Measurements from ENCODE around the gene NINL.

Gene NINL

DNA sequence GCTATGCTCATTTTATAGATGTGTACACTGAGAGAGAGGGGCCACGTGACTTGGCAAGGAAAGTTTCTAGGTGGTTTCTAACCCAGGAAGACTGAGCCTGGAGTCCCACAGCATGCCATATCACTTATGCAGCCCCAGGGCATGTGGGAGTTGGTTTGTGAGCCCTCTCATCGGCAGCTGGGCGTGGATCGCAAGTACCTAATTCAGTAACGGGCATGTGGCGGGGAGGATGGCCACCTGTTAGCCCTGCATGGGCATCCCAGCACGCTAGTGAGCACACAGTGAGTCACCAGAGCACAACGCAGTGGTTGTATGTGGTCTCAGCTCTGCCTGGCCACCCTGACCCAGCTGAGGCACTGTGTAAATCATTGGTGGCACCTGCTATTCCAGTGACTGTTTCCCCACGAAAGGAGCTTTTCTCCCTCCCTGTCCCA lies 88.3 kb downstream of the NINL start:
- no peak for TF ChIP-seq EZH2phosphoT487 (IDR thresholded peaks at IDR 0.05; ENCODE audit: borderline replicate concordance, low read length)
- TF ChIP-seq, protein P1, sequence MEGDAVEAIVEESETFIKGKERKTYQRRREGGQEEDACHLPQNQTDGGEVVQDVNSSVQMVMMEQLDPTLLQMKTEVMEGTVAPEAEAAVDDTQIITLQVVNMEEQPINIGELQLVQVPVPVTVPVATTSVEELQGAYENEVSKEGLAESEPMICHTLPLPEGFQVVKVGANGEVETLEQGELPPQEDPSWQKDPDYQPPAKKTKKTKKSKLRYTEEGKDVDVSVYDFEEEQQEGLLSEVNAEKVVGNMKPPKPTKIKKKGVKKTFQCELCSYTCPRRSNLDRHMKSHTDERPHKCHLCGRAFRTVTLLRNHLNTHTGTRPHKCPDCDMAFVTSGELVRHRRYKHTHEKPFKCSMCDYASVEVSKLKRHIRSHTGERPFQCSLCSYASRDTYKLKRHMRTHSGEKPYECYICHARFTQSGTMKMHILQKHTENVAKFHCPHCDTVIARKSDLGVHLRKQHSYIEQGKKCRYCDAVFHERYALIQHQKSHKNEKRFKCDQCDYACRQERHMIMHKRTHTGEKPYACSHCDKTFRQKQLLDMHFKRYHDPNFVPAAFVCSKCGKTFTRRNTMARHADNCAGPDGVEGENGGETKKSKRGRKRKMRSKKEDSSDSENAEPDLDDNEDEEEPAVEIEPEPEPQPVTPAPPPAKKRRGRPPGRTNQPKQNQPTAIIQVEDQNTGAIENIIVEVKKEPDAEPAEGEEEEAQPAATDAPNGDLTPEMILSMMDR (IDR thresholded peaks at IDR 0.05; ENCODE audit: low read depth, low read length, poor library complexity, severe bottlenecking) = no peak
- Histone ChIP-seq H3K9me3 (ENCODE audit: control insufficient read depth, insufficient read depth, low read length) (no peaks in the 10 kb centered on the region), H3F3A (ENCODE audit: control insufficient read depth, insufficient read depth) (no peaks in the 10 kb centered on the region), H3K27ac (ENCODE audit: low read depth, low read length) (no peak overlapping the region), H4K20me1 (ENCODE audit: control insufficient read depth, insufficient read depth, low read depth, low read length) (no peaks in the 10 kb centered on the region; the same call in 1 of the 2 replicates), H3K9me2 (replicated peaks; ENCODE audit: control insufficient read depth, low read length) (no peaks in the 10 kb centered on the region), H3K4me3 (ENCODE audit: low read length) (no peak overlapping the region), H3K4me2 (ENCODE audit: low read length) (no peak overlapping the region), H3K79me2 (ENCODE audit: control insufficient read depth, low read length) (no peaks in the 10 kb centered on the region), H3K4me1 (ENCODE audit: control insufficient read depth, low read length) (no peaks in the 10 kb centered on the region), H3K27me3 (ENCODE audit: control insufficient read depth, low read length) (no peaks in the 10 kb centered on the region), H3K36me3 (ENCODE audit: control insufficient read depth, low read length) (no peaks in the 10 kb centered on the region)

- TF ChIP-seq EZH2phosphoT487 (IDR thresholded peaks at IDR 0.05; ENCODE audit: borderline replicate concordance, low read length) = no peak
- TF ChIP-seq, protein P1 (IDR thresholded peaks at IDR 0.05; ENCODE audit: low read depth, low read length, poor library complexity, severe bottlenecking) = no peak
- no peak overlapping the region for H3K27ac ChIP-seq (ENCODE audit: low read depth, low read length)
Observed at GRCh38 chr20:25496165-25496967, 89.0 kb downstream of the NINL start.

DNA sequence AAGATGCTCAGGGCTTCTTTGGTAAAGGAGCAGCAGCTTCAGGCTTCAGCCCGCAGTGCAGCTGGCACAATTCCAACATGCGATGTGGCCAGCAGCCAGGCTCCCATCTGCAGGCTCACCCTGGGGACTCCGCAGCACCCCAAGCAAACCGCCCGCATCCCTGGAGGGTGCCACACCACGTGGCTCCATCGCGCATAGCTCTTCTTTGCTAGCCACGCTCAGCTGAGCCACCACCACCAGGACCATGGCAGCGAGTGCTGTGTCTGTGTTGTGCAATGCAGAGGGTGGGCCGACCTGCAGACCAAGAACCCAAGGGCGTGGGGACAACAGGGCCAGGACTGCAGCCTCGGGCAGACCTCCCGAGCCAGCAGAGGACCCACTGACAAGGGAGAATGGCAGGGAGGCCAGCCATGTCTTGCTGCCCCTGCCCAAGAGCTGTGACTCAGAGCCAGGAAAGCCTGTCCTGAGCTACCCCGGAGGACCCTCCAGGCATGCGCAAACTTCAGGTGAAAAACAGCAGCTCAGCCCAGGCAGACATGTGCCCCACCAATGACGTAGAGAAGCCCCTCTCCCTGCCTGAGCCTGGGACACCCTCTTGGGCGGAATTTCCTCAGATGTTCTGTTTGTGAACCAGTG lies 90.0 kb downstream of the NINL start:
- Histone ChIP-seq H3K9me2 (replicated peaks; ENCODE audit: control insufficient read depth, low read length) (no peaks in the 10 kb centered on the region), H3F3A (ENCODE audit: control insufficient read depth, insufficient read depth) (no peaks in the 10 kb centered on the region), H3K36me3 (ENCODE audit: control insufficient read depth, low read length) (no peaks in the 10 kb centered on the region), H3K4me2 (ENCODE audit: low read length) (no peak overlapping the region), H3K79me2 (ENCODE audit: control insufficient read depth, low read length) (no peaks in the 10 kb centered on the region), H3K4me3 (ENCODE audit: low read length) (no peak overlapping the region), H3K27me3 (ENCODE audit: control insufficient read depth, low read length) (no peaks in the 10 kb centered on the region), H3K27ac (ENCODE audit: low read depth, low read length) (no peak overlapping the region), H3K9me3 (ENCODE audit: control insufficient read depth, insufficient read depth, low read length) (no peaks in the 10 kb centered on the region), H4K20me1 (ENCODE audit: control insufficient read depth, insufficient read depth, low read depth, low read length) (no peaks in the 10 kb centered on the region; the same call in 1 of the 2 replicates), H3K4me1 (ENCODE audit: control insufficient read depth, low read length) (no peaks in the 10 kb centered on the region)
- no peak for TF ChIP-seq EZH2phosphoT487 (IDR thresholded peaks at IDR 0.05; ENCODE audit: borderline replicate concordance, low read length)
- TF ChIP-seq, protein P1 (IDR thresholded peaks at IDR 0.05; ENCODE audit: low read depth, low read length, poor library complexity, severe bottlenecking) = no peak

More at GRCh38 chr20:25496165-25496967, 89.0 kb downstream of the NINL start:
- Histone ChIP-seq H3K79me2 (ENCODE audit: control insufficient read depth, low read length) (no peaks in the 10 kb centered on the region), H3K9me3 (ENCODE audit: control insufficient read depth, insufficient read depth, low read length) (no peaks in the 10 kb centered on the region), H4K20me1 (ENCODE audit: control insufficient read depth, insufficient read depth, low read depth, low read length) (no peaks in the 10 kb centered on the region; the same call in 1 of the 2 replicates), H3K4me1 (ENCODE audit: control insufficient read depth, low read length) (no peaks in the 10 kb centered on the region), H3F3A (ENCODE audit: control insufficient read depth, insufficient read depth) (no peaks in the 10 kb centered on the region), H3K4me3 (ENCODE audit: low read length) (no peak overlapping the region), H3K4me2 (ENCODE audit: low read length) (no peak overlapping the region), H3K36me3 (ENCODE audit: control insufficient read depth, low read length) (no peaks in the 10 kb centered on the region), H3K9me2 (replicated peaks; ENCODE audit: control insufficient read depth, low read length) (no peaks in the 10 kb centered on the region), H3K27me3 (ENCODE audit: control insufficient read depth, low read length) (no peaks in the 10 kb centered on the region)

Data from DOHH2 (cell line).